GDM1 (cell line): ENCODE data around the gene PURB.
"Not testable (repeated sequence)": the region's sequence is repeated elsewhere in the genome, so short reads cannot be mapped to it uniquely, and the experiment has no call there.

Source experiments
- DNase-seq: peaks from one replicate; lab custom pipeline; 2025; lab: John Stamatoyannopoulos, UW

PURB gene

DNA sequence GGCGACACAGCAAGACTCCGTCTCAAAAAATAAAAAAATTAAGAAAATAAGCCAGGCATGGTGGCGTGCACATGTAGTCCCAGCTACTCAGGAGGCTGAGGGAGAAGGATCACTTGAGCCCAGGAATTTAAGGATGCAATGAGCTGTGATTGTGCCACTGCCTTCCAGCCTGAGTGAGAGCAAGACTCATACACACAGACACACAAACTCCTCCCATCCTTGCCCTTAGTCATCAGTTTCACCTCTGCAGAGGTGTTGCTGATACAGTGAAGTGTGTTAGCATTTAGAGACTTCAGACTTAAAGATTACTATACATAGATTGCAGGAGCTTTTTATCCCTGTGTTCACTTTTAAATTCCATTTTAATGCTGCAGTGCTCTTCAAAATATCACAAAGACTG is 31.9 kb downstream of the PURB start:
- DNase-seq, result no peak

DNA sequence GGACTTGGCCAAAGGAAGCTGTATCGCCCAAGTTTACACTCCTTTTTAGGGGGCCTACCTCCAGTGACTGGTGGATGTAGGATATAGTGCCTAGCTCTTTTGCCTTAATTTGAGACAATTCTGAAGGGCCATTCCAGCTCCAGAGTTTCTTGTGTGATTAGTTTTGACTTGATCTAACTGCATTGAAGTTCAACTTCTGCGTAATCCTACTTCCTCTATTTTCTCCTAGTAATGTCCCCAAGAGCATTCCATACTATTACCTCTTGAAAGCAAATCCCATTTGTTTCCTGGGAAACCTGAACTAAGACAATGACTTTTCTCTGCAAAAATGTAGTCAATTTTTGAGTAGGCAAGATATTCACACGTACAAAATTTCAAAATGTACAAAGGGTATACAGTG is 32.7 kb downstream of the PURB start:
- no peak for DNase-seq

DNA sequence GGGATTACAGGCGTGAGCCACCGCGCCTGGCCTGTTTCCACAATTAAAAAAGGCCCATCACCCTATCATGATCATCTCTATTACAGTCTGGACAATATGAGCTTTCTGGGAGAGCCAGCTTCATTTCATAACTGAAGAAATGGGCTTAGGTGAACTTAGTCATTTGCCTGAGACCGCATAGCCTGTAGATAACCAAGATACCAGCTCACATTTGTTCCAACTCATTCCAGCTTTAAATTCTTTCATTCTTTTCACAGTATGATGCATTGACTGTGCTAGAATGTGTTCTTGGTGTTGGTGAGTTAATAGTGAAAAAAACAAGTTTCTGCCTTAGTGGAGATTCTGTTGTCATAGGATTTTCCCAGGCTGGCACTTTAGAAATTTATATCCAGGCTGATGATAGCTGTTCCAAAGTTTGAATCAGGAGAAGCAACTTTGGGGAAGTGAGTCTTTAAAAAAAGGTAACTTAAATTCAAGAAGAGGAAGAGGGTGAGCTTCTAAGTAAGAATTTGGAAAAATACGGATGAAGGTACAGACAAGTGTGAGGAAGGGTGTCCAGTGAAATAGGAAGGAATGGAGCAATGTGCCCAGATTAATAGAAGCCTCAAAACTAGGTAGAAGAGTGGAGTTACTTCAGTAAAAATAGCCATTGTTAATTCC is 35.3 kb downstream of the PURB start:
- DNase-seq, result no peak

DNA sequence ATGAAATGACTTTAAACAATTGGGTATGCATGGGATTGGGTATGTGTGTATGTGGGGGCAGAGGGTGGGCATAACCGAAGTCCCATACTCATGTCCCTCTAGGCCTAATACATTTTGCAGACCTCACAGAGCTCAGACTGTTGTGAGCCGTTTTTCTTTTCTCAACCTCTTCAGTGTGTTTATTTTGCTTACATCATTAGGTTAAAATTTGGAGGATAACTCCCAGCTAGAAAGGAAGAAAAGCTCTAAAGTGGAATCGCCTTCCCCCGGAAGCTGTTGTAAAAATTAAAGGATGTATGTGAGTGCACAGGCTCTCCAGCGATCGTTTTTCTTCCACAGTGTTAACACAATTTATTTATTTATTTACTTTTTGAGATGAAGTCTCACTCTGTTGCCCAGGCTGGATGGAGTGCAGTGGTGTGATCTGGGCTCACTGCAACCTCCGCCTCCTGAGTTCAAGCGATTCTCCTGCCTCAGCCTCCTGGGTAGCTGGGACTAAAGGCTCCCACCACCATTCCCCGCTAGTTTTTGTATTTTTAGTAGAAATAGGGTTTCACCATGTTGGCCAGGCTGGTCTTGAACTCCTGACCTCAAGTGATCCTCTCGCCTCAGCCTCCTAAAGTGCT is 36.0 kb downstream of the PURB start:
- no peak for DNase-seq

DNA sequence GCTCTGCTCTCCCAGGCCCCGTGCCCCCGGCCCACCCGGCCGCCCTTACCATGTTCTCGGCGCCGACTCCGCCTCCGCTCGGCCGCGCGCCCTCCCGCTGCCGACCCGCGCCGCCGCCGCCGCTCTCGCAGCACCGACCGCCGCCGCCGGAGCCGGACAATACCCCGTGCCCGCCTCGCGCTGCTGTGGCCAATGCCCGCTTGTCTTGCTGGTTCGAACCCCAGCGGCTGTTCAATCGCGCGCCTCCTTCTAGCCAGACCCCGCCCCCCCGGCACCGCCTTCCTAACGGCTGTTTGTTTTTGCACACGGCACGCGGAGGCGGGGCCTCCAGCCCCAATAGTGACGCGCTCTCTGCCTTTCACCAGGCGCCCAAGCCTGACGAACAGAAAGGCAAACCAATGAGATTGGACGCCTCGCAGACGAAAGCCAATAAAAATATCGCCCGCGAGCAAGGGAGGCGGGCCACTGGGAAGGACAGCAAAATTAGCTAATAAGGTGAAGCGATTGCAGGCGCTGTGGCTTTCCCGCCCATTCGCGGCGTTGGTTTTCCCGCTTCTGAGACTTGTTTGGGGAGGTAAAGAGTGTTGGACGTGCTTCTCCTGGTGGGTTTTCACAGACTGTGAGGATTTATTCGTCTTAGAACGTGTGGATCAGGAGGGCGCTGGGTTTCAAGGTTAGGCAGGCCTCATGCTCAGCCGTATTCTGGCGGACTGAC is 37.3 kb downstream of the PURB start, which contains the start of gene H2AZ2:
TSS of gene H2AZ2 (minus strand) at position 168 of the 715 bp plus-strand sequence. CDS start at position 52, 116 bp downstream.
- DNase-seq, result peak; percentile 99

DNA sequence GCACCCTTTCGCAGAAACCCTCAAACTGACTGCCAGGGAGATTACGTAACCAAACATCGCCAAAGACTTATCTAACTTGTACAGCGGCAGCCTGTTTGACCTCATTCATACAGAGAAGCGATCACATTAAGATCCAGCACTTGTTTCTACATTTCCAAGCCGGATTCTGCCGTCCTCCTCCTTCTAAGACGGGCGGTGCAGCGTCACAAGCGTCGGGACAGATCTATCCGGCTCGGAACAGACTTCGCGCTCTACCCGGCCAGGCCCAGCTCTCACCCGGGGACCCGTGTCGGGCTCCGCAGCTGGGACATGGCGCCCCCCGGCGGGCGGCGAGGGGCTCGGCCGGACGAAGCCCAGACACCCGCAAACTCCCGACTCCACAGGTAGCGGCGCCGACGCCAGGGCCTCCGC is 37.8 kb downstream of the PURB start:
- DNase-seq, result peak; percentile 85

DNA sequence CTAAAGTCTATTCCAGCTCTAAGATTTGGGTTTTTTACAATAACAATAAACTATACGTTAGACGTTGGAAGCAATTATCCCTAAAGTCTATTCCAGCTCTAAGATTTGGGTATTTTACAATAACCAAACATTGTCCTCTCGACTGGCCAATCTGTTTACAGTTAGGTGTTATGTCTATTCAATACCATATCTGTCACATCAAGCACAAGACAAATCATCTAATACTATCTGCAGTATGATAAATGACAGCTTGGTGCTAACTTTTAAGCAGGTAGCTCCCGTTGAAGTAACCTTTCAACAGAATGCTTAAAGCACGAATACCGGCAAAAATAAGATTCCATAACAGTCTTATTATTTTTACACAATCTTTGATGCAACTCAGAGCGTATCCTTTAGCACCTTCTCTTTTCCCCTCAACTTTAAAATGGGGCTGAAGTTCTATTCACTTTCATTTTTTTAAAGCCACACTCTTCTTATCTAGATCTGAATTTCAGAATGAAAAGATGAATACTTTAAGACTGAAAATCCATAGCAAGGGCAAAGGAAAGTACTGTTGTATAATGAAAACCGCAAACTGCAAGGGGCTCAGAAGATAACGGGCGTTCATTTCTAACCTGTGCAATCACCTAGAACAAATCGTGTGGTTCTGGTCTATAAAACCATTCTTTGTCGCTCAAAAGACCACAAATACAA is 38.4 kb downstream of the PURB start:
- DNase-seq, result no peak

DNA sequence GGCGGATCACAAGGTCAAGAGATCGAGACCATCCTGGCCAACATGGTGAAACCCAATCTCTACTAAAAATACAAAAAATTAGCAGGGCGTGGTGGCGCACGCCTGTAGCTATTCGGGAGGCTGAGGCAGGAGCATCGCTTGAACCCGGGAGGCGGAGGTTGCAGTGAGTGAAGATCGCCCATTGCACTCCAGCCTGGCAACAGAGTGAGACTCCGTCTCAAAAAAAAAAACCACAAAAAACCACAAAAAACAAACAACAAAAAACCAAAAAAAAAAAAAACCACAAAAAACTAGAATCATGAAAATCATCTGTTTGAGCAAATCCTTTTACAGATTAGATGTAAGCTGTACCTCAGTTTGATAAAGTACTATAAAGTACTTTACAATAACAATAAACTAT is 38.9 kb downstream of the PURB start:
- DNase-seq, result not testable (repeated sequence)

DNA sequence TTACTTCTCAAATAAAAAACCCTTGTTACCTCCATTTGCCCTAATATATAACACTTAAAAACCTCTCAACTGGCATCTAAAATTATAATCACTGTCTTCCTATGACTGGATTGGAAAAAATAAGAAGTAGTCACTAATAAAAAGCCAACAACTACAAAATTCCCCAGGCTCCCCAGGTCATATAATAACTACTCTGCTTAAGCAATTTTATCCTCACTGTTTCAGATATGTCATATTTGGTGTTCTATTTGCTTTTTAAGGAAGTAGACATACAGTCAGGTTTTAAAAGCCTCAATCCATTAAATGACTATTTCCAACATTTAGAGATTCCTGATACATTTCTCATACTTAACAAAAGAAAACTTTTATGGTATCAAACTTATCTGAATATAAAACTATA is 39.9 kb downstream of the PURB start:
- DNase-seq, result no peak

DNA sequence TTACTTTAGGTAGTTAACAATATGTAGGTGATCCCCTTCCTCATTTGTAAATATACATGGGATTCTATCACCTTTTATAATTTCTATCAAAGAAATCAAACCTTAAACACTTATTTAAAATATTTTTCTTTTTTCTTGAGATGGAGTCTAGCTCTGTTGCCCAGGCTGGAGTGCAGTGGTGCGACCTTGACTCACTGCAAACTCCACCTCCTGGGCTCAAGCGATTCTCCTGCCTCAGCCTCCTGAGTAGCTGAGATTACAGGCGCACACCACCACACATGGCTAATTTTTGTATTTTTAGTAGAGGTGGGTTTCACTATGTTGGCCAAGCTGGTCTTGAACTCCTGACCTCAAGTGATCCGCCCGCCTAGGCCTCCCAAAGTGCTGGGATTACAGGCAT is 41.9 kb downstream of the PURB start:
- DNase-seq, result not testable (repeated sequence)

DNA sequence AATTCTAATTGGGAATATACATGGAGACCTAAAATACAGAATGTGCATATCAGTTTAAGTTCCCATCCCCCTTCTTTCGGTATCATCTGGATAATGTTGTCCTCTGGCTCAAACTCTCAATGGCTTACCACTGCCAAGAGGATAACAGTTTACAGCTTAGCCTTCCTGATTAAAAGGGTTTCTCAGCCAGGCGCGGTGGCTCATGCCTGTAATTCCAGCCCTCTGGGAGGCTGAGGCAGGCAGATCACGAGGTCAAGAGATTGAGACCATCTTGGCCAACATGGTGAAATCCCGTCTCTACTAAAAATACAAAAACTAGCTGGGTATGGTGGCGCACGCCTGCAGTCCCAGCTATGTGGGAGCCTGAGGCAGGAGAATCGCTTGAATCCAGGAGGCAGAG is 42.7 kb downstream of the PURB start:
- not testable (repeated sequence) for DNase-seq

DNA sequence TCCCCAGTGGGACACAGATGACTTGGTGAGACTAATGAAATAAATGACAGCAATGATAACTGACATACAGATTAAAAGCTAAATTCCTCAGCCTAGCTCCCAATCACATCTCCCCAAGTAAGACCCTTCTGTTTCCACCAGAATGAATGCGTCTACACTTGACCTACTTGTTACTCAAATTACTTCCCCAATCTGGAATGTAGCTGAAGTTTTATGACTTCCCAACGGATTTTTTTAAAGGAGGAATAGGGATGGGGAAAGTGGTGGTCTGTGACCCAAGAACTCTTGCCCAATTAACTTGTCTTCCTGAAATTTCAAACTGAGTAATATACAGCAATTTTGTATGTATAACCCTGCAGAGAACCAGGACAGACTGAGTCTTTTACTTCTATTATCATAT is 46.6 kb downstream of the PURB start:
- no peak for DNase-seq

DNA sequence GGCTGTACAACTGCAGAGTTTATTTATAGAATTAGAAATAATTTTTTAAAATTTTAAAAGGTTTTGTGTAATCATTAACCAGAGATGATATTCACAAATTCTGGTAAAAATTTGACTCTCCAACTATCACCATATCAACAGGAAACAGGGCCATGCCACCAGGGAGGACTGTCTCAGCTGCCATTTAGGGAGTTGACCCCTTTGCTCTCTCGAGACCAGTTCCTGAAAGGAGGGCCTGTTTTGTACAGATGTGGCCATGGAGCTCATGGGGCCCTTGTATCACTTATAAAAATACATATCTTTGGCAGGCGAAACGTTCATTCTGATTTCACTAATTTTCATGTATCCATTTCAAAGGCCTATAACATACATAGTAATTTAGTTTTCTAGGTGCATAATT is 57.8 kb downstream of the PURB start:
- DNase-seq, result no peak
